ENCODE data around the gene ADCY3.

ADCY3 gene

GRCh38 chr2:24833821-24834732 is 86.0 kb downstream of the ADCY3 start:
- POLR2A ChIA-PET = no interaction called here
- TF ChIP-seq CTCF (IDR thresholded peaks at IDR 0.05; ENCODE audit: control extremely low read depth, extremely low read depth, low read depth, missing control alignments) = no peak
- CTCF ChIA-PET = no interaction called here
- no peak for DNase-seq (ENCODE audit: extremely low spot score)

- no peak for TF ChIP-seq CTCF (IDR thresholded peaks at IDR 0.05; ENCODE audit: control extremely low read depth, extremely low read depth, low read depth, missing control alignments)
- ChIA-PET POLR2A (no interaction called here), CTCF (no interaction called here)
- no peak for DNase-seq (ENCODE audit: extremely low spot score)
Measured at GRCh38 chr2:24832931-24833701, 86.9 kb downstream of the ADCY3 start.

- no peak for TF ChIP-seq CTCF (IDR thresholded peaks at IDR 0.05; ENCODE audit: control extremely low read depth, extremely low read depth, low read depth, missing control alignments)
- DNase-seq (ENCODE audit: extremely low spot score) = no peak
- POLR2A ChIA-PET = no interaction called here
- CTCF ChIA-PET = no interaction called here
Measured at GRCh38 chr2:24832521-24832920, 87.5 kb downstream of the ADCY3 start.

GRCh38 chr2:24832073-24832461 is 88.0 kb downstream of the ADCY3 start:
- CTCF ChIA-PET = interaction anchor here (1.9 to 7.0 kb wide), 2 partner anchors 410 to 422 kb away, joined by 8 to 125 read pairs; no protein-coding TSS in a partner anchor
- DNase-seq (ENCODE audit: extremely low spot score) = no peak
- no peak for TF ChIP-seq CTCF (IDR thresholded peaks at IDR 0.05; ENCODE audit: control extremely low read depth, extremely low read depth, low read depth, missing control alignments)
- POLR2A ChIA-PET = no interaction called here

GRCh38 chr2:24831221-24832072 is 88.6 kb downstream of the ADCY3 start:
- DNase-seq (ENCODE audit: extremely low spot score) = no peak
- CTCF ChIA-PET = interaction anchor here (1.4 to 7.0 kb wide), 3 partner anchors 12 to 422 kb away, joined by 5 to 125 read pairs (median 8); no protein-coding TSS in a partner anchor
- POLR2A ChIA-PET = interaction anchor here (0.7 kb wide), 1 partner anchor 21 kb away, joined by 5 read pairs; no protein-coding TSS in a partner anchor
- no peak for TF ChIP-seq CTCF (IDR thresholded peaks at IDR 0.05; ENCODE audit: control extremely low read depth, extremely low read depth, low read depth, missing control alignments)

- no peak for TF ChIP-seq CTCF (IDR thresholded peaks at IDR 0.05; ENCODE audit: control extremely low read depth, extremely low read depth, low read depth, missing control alignments)
- no peak for DNase-seq (ENCODE audit: extremely low spot score)
- CTCF ChIA-PET = interaction anchor here (1.4 to 7.0 kb wide), 3 partner anchors 12 to 421 kb away, joined by 5 to 125 read pairs (median 8); no protein-coding TSS in a partner anchor
- POLR2A ChIA-PET = interaction anchor here (0.7 kb wide), 1 partner anchor 20 kb away, joined by 5 read pairs; no protein-coding TSS in a partner anchor
Measured at GRCh38 chr2:24830786-24831185, 89.3 kb downstream of the ADCY3 start.
